K562 (cell line): ENCODE results near the gene C1orf56. TPM values are rescaled to one million over a fixed set of nuclear protein-coding genes. Genes with fewer than 3 reads are reported as not detected.

Experiments
- ATAC-seq: fragments of 200-7000 bp; cut with Tn5 transposase; 3 replicates; pipeline ENCODE4 v1.9.1; 2020; ENCODE audit warnings: moderate library complexity
- BruUV-seq: library from RNA; stranded (reverse); fragments of 400-500 nt; replicated peaks from 2 replicates; lab custom pipeline; 2021; lab: Mats Ljungman, UMichigan
- CTCF ChIA-PET: fragments of 300-600 bp; formaldehyde crosslinking; extraction: SDS; loops from one replicate; lab custom pipeline; 2021; ENCODE audit warnings: low intra/inter-chr PET ratio; lab: Yijun Ruan, JAX
- POLR2A ChIA-PET: fragments of 300-600, 350-650 bp; sonication (Branson Sonifier 250); formaldehyde crosslinking; extraction: SDS; loops from one replicate; lab custom pipeline; 2021; ENCODE audit warnings: antibody characterized with exemption, inconsistent platforms; lab: Yijun Ruan, JAX
- DNase-seq, 4 experiments: peaks; one replicate each; pipeline versions ENCODE4 v3.0.0 to v3.0.0-alpha.2; 2011 to 2018; ENCODE audit warnings: low spot score in 3 of 4, mixed read lengths in 3 of 4; ENCODE audit errors: extremely low read depth in 1 of 4
- FAIRE-seq: peaks from 2 replicates; lab custom pipeline; 2011; peaks lifted over from hg19 to GRCh38; lab: Jason Lieb, UNC
- H2AFZ ChIP-seq: 2 replicates; pipeline ENCODE4 v1.6.0; 2011; ENCODE audit warnings: low read depth, low read length, control low read depth, inconsistent platforms
- H3K27ac ChIP-seq: fragments of 200-600 bp; 3 replicates; pipeline ENCODE4 v1.8.0; 2011; ENCODE audit warnings: low read depth, mild to moderate bottlenecking, control low read depth, inconsistent platforms, low read length, moderate library complexity, mixed read lengths; ENCODE audit errors: extremely low read depth
- H3K27me3 ChIP-seq, 2 experiments: fragments of 300-600 bp in 1 of 2; 2 replicates in 1 of 2; 3 replicates in 1 of 2; pipeline versions ENCODE4 v1.6.0 to v1.8.0; 2011; ENCODE audit warnings: inconsistent platforms in 2 of 2, low read length in 2 of 2, mild to moderate bottlenecking in 1 of 2, mixed read lengths in 1 of 2, moderate library complexity in 1 of 2; ENCODE audit not compliant: control insufficient read depth in 2 of 2, insufficient read depth in 2 of 2
- H3K36me3 ChIP-seq: fragments of 300-600 bp; 3 replicates; pipeline ENCODE4 v1.8.0; 2011; ENCODE audit warnings: mild to moderate bottlenecking, low read length, inconsistent platforms; ENCODE audit not compliant: control insufficient read depth, insufficient read depth
- H3K4me1 ChIP-seq, 2 experiments: fragments of 200-600 bp in 1 of 2; replicated peaks in 1 of 2; 2 replicates in 1 of 2; 3 replicates in 1 of 2; pipeline versions ENCODE4 v1.5.1 to v1.8.0; 2011; ENCODE audit warnings: inconsistent platforms in 2 of 2, low read length in 2 of 2, mild to moderate bottlenecking in 1 of 2, mixed read lengths in 1 of 2, moderate library complexity in 1 of 2; ENCODE audit not compliant: control insufficient read depth in 2 of 2, insufficient read depth in 2 of 2
- H3K4me2 ChIP-seq: 2 replicates; pipeline ENCODE4 v1.6.1; 2011; ENCODE audit warnings: low read length, control low read depth, inconsistent platforms, mixed read lengths; ENCODE audit not compliant: insufficient read depth
- H3K4me3 ChIP-seq: fragments of 200-600 bp; sonication (generic), shearing (Covaris generic); 2 replicates; pipeline ENCODE4 v1.5.1; 2016; ENCODE audit warnings: control low read depth, inconsistent platforms
- H3K79me2 ChIP-seq: fragments of 200-600 bp; 3 replicates; pipeline ENCODE4 v1.8.0; 2011; ENCODE audit warnings: low read length, inconsistent platforms; ENCODE audit not compliant: control insufficient read depth, insufficient read depth
- H3K9ac ChIP-seq, 2 experiments: 2 replicates each; pipeline versions ENCODE4 v1.6.0 to v1.6.1; 2011; ENCODE audit warnings: low read depth in 2 of 2, low read length in 2 of 2, control low read depth in 1 of 2, inconsistent platforms in 1 of 2, mild to moderate bottlenecking in 1 of 2, mixed read lengths in 1 of 2; ENCODE audit not compliant: insufficient read depth in 1 of 2
- H3K9me1 ChIP-seq: one replicate; pipeline ENCODE4 v1.6.0; 2011; ENCODE audit warnings: inconsistent platforms, mild to moderate bottlenecking, low read length, moderate library complexity; ENCODE audit not compliant: control insufficient read depth, insufficient read depth
- H3K9me3 ChIP-seq: replicated peaks from 2 replicates; pipeline ENCODE4 v1.5.1; 2011; ENCODE audit warnings: low read depth, low read length, inconsistent platforms; ENCODE audit not compliant: control insufficient read depth, insufficient read depth
- H4K20me1 ChIP-seq: replicated peaks from 2 replicates; pipeline ENCODE4 v1.6.1; 2011; ENCODE audit warnings: low read length, inconsistent platforms, mixed read lengths; ENCODE audit not compliant: control insufficient read depth, insufficient read depth
- ARHGAP35 ChIP-seq: fragments of 450-650 bp; IDR thresholded peaks from 2 replicates; pipeline ENCODE4 v1.6.1; 2018; ENCODE audit not compliant: partially characterized antibody
- BCOR ChIP-seq: fragments of 450-650 bp; IDR thresholded peaks from 2 replicates; pipeline ENCODE4 v1.6.1; 2016
- CBX8 ChIP-seq: fragments of 200-600 bp; sonication (generic); IDR thresholded peaks from 2 replicates; pipeline ENCODE4 v1.6.1; 2012; ENCODE audit warnings: borderline replicate concordance, mixed run types, low read depth, mild to moderate bottlenecking, moderate library complexity, mixed read lengths, low read length, control low read depth, inconsistent platforms; ENCODE audit not compliant: poor library complexity, severe bottlenecking; ENCODE audit errors: extremely low read depth
- HES1 ChIP-seq: fragments of 450-650 bp; IDR thresholded peaks from 2 replicates; pipeline ENCODE4 v1.6.1; 2016; ENCODE audit warnings: low read depth, mild to moderate bottlenecking, moderate library complexity
- KAT2B ChIP-seq: IDR thresholded peaks from one replicate; pipeline ENCODE4 v1.6.1; 2012; ENCODE audit warnings: low read depth, mild to moderate bottlenecking, control low read depth, inconsistent platforms, low read length, moderate library complexity
- KLF13 ChIP-seq: fragments of 450-650 bp; IDR thresholded peaks from 2 replicates; pipeline ENCODE4 v1.6.1; 2016; ENCODE audit warnings: missing genetic modification characterization, low read depth, mild to moderate bottlenecking, missing compliant biosample characterization, moderate library complexity, borderline replicate concordance
- NR3C1 ChIP-seq: sonication (generic); formaldehyde crosslinking; IDR thresholded peaks from 2 replicates; pipeline ENCODE4 v1.8.1; 2022; ENCODE audit warnings: missing genetic modification reagents
- POLR2B ChIP-seq: fragments of 450-650 bp; IDR thresholded peaks from 2 replicates; pipeline ENCODE4 v1.6.1; 2018; ENCODE audit warnings: low read depth; ENCODE audit not compliant: partially characterized antibody
- SP1 ChIP-seq: sonication (generic); formaldehyde crosslinking; IDR thresholded peaks from 2 replicates; pipeline ENCODE4 v1.8.1; 2022; ENCODE audit warnings: mild to moderate bottlenecking, missing genetic modification reagents
- WGBS: fragments of 100-300 bp; shearing (Covaris generic); methylation state at CpG from one replicate; pipeline ENCODE4 v1.1.6; 2016; ENCODE audit warnings: low coverage, mixed read lengths; ENCODE audit not compliant: insufficient coverage; ENCODE audit errors: missing lambda C conversion rate; 5-methylcytosine and 5-hydroxymethylcytosine counted together
- in situ Hi-C: fragments of 300-500 bp; cut with MboI; formaldehyde crosslinking; loops from 4 replicates; pipeline ENCODE4 v1.15.0; 2018; ENCODE audit warnings: inconsistent platforms, mixed read lengths
- intact Hi-C: fragments of 100-400 bp; cut with micrococcal nuclease; formaldehyde crosslinking; loops from 2 replicates; pipeline ENCODE4 v1.14.2; 2022
- polyA plus RNA-seq, 8 experiments: library from polyadenylated mRNA; depleted of rRNA in 4 of 8; stranded (reverse) in 5 of 8; unstranded in 3 of 8; fragments of >200 nt; fragmentation: Nextera tagmentation in 2 of 8; fragmentation: Illumina TruSeq in 1 of 8; extraction: Ambion mirVana in 2 of 8; extraction: Trizol in 1 of 8; gene quantifications; 2 replicates each; pipeline versions ENCODE4 v1.2.1 to v1.2.3, GENCODE V29; 2011 to 2014; ENCODE audit warnings: inconsistent platforms in 1 of 8, missing spikeins in 1 of 8
- total RNA-seq, 7 experiments: library from RNA; depleted of rRNA in 6 of 7; stranded (reverse); fragments of >200 nt in 6 of 7; fragmentation: Illumina TruSeq in 2 of 7; extraction: Trizol in 2 of 7; gene quantifications; 2 replicates each; pipeline versions ENCODE4 v1.2.1 to v1.2.3, GENCODE V29; 2011 to 2021; ENCODE audit warnings: low replicate concordance in 1 of 7
- TF ChIP-seq, protein P1 (sequence below): sonication (generic); formaldehyde crosslinking; IDR thresholded peaks from 2 replicates; pipeline ENCODE4 v1.8.0; 2022; ENCODE audit warnings: missing genetic modification reagents, mild to moderate bottlenecking, moderate library complexity, borderline replicate concordance
- TF ChIP-seq, protein P2 (sequence below), 3 experiments: IDR thresholded peaks in 2 of 3; conservative IDR thresholded peaks in 1 of 3; 2 replicates each; pipeline ENCODE4 v1.5.1; 2011 to 2012; ENCODE audit warnings: low read length in 3 of 3, mild to moderate bottlenecking in 3 of 3, control low read depth in 2 of 3, improper control_type of control experiment in 1 of 3, inconsistent platforms in 1 of 3, low read depth in 1 of 3, mixed read lengths in 1 of 3, moderate library complexity in 1 of 3; ENCODE audit not compliant: insufficient read depth in 2 of 3
- TF ChIP-seq, protein P3 (sequence below): sonication (generic); formaldehyde crosslinking; IDR thresholded peaks from 2 replicates; pipeline ENCODE4 v1.8.0; 2022; ENCODE audit warnings: mild to moderate bottlenecking, missing genetic modification reagents
- TF ChIP-seq, protein P4 (sequence below): IDR thresholded peaks from 2 replicates; pipeline ENCODE4 v1.6.1; 2011; ENCODE audit warnings: borderline replicate concordance, low read depth, mild to moderate bottlenecking, moderate library complexity, low read length; ENCODE audit not compliant: insufficient read depth, poor library complexity, severe bottlenecking

C1orf56 gene
- total and polyA plus RNA-seq, 9 of the 15 experiments (the other 6 are each of a cell fraction or from before 2014, with no cell fraction given) = 0.18 to 15.7 (median 1.1) TPM

DNA sequence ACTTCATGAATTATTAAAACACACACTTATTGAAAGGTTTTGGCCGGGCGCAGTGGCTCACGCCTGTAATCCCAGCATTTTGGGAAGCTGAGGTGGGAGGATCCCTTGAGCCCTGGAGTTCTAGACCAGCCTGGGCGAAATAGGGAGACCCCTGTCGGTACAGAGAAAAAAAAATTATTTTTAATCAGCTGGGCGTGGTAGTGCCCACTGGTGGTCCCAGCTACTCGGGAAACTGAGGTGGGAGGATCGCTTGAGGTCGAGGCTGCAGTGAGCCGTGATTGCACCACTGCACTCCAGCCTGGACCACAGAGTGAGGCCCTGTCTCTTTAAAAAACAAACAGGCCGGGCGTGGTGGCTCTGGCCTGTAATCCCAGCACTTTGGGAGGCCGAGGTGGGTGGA lies 24.7 kb downstream of the C1orf56 start:
- intact Hi-C loops = loop anchor here (5.0 kb wide), 1 partner anchor 65 kb away; the partner anchor contains the start of genes MINDY1 and PRUNE1
- H3K9ac ChIP-seq = no peak overlapping the region
- FAIRE-seq (no peak), ATAC-seq (no peak), DNase-seq (no peak)
- BruUV-seq = no TSS peak
- no peak overlapping the region for H3K4me2 ChIP-seq
- H3K36me3 ChIP-seq = peaks cover 15% of the 10 kb centered on the region; the same call in 1 of the 3 replicates
- H3K27me3 ChIP-seq = no peaks in the 10 kb centered on the region
- POLR2A ChIA-PET = interaction anchor here (0.6 to 1.5 kb wide), 5 partner anchors 9 to 668 kb away, joined by 3 to 6 read pairs (median 3); no protein-coding TSS in a partner anchor
- no peak overlapping the region; the same call in 2 of the 3 replicates for H3K27ac ChIP-seq
- peaks cover 20 to 29% of the 10 kb centered on the region in 2 experiments for H3K4me1 ChIP-seq
- no peaks in the 10 kb centered on the region for H3K9me1 ChIP-seq
- H3K4me3 ChIP-seq = no peak overlapping the region
- in situ Hi-C loops = no loop called here
- no peaks in the 10 kb centered on the region for H4K20me1 ChIP-seq
- WGBS = 31% methylated on average over 13 of the region's 13 CpGs
- H2AFZ ChIP-seq = no peak overlapping the region
- peaks cover 20% of the 10 kb centered on the region for H3K79me2 ChIP-seq
- CTCF ChIA-PET = interaction anchor here (0.6 kb wide), 1 partner anchor 37 kb away, joined by 6 read pairs; no protein-coding TSS in a partner anchor
- H3K9me3 ChIP-seq = no peaks in the 10 kb centered on the region
- TF ChIP-seq, protein P1, sequence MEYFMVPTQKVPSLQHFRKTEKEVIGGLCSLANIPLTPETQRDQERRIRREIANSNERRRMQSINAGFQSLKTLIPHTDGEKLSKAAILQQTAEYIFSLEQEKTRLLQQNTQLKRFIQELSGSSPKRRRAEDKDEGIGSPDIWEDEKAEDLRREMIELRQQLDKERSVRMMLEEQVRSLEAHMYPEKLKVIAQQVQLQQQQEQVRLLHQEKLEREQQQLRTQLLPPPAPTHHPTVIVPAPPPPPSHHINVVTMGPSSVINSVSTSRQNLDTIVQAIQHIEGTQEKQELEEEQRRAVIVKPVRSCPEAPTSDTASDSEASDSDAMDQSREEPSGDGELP (CRISPR knock-in tag) = no peak; the same call in 1 of the 2 replicates
- no peak for TF ChIP-seq CBX8
- no peak for TF ChIP-seq POLR2B
- no peak for TF ChIP-seq KAT2B
- 0 out of 2 replicates have a peak, but pooled peaks have one; percentile 11 for TF ChIP-seq BCOR
- TF ChIP-seq, protein P2, sequence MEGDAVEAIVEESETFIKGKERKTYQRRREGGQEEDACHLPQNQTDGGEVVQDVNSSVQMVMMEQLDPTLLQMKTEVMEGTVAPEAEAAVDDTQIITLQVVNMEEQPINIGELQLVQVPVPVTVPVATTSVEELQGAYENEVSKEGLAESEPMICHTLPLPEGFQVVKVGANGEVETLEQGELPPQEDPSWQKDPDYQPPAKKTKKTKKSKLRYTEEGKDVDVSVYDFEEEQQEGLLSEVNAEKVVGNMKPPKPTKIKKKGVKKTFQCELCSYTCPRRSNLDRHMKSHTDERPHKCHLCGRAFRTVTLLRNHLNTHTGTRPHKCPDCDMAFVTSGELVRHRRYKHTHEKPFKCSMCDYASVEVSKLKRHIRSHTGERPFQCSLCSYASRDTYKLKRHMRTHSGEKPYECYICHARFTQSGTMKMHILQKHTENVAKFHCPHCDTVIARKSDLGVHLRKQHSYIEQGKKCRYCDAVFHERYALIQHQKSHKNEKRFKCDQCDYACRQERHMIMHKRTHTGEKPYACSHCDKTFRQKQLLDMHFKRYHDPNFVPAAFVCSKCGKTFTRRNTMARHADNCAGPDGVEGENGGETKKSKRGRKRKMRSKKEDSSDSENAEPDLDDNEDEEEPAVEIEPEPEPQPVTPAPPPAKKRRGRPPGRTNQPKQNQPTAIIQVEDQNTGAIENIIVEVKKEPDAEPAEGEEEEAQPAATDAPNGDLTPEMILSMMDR (IDR thresholded peaks at IDR 0.05 in 2 of 3, conservative IDR thresholded peaks at IDR 0.05 in 1 of 3; ENCODE audit: insufficient read depth in 2 of 3, low read depth in 1 of 3, low read length in 3 of 3) = peak; percentile 34 to 66 (median 52); a peak in 5 of 6 replicates
- TF ChIP-seq, protein P3, sequence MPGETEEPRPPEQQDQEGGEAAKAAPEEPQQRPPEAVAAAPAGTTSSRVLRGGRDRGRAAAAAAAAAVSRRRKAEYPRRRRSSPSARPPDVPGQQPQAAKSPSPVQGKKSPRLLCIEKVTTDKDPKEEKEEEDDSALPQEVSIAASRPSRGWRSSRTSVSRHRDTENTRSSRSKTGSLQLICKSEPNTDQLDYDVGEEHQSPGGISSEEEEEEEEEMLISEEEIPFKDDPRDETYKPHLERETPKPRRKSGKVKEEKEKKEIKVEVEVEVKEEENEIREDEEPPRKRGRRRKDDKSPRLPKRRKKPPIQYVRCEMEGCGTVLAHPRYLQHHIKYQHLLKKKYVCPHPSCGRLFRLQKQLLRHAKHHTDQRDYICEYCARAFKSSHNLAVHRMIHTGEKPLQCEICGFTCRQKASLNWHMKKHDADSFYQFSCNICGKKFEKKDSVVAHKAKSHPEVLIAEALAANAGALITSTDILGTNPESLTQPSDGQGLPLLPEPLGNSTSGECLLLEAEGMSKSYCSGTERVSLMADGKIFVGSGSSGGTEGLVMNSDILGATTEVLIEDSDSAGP (CRISPR knock-in tag) = peak; percentile 70
- TF ChIP-seq HES1 = no peak
- no peak for TF ChIP-seq ARHGAP35
- no peak for TF ChIP-seq NR3C1 (CRISPR knock-in tag)
- TF ChIP-seq KLF13 = peak; percentile 27; the same call in 1 of the 2 replicates
- TF ChIP-seq, protein P4, sequence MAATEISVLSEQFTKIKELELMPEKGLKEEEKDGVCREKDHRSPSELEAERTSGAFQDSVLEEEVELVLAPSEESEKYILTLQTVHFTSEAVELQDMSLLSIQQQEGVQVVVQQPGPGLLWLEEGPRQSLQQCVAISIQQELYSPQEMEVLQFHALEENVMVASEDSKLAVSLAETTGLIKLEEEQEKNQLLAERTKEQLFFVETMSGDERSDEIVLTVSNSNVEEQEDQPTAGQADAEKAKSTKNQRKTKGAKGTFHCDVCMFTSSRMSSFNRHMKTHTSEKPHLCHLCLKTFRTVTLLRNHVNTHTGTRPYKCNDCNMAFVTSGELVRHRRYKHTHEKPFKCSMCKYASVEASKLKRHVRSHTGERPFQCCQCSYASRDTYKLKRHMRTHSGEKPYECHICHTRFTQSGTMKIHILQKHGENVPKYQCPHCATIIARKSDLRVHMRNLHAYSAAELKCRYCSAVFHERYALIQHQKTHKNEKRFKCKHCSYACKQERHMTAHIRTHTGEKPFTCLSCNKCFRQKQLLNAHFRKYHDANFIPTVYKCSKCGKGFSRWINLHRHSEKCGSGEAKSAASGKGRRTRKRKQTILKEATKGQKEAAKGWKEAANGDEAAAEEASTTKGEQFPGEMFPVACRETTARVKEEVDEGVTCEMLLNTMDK = peak; percentile 52
- peak; percentile 26; the same call in 1 of the 2 replicates for TF ChIP-seq SP1 (CRISPR knock-in tag)
